ENCODE measurements around the gene FCHSD2. TPM values are rescaled to one million over a fixed set of nuclear protein-coding genes. Genes with fewer than 3 reads are reported as not detected.

FCHSD2 gene
- total and polyA plus RNA-seq, 2 of the 8 experiments (the other 6 are each of a cell fraction or from before 2014, with no cell fraction given), result 4.1 to 7.8 TPM

GRCh38 chr11:72901374-72901773 is 240.7 kb downstream of the FCHSD2 start:
- no peak for FAIRE-seq
- Histone ChIP-seq H3K27me3 (replicated peaks in 1 of 4; ENCODE audit: control insufficient read depth in 3 of 4, extremely low read depth in 1 of 4, insufficient read depth in 3 of 4, low read length in 3 of 4) (no peaks in the 10 kb centered on the region), H4K20me1 (replicated peaks in 1 of 2; ENCODE audit: control insufficient read depth in 1 of 2, insufficient read depth in 2 of 2, low read length in 2 of 2) (no peaks in the 10 kb centered on the region), H3K23ac (ENCODE audit: insufficient read length) (no peak overlapping the region), H3K27ac (ENCODE audit: low read depth, low read length) (no peak overlapping the region), H3K79me1 (ENCODE audit: low read depth, low read length) (no peaks in the 10 kb centered on the region), H2BK20ac (ENCODE audit: low read length) (no peak overlapping the region), H3K9me3 (ENCODE audit: insufficient read depth in 2 of 2, low read depth in 1 of 2, low read length in 1 of 2) (no peaks in the 10 kb centered on the region; a peak in 1 of 4 replicates), H2AFZ (ENCODE audit: low read length) (no peak overlapping the region), H3K4me2 (ENCODE audit: insufficient read depth in 1 of 2, low read depth in 2 of 2, low read length in 2 of 2) (no peak overlapping the region), H2BK12ac (ENCODE audit: low read depth, low read length) (no peak overlapping the region), H3K18ac (ENCODE audit: extremely low read depth, low read length) (no peak overlapping the region), H3K36me3 (ENCODE audit: control insufficient read depth in 2 of 4, insufficient read depth in 4 of 4, low read length in 3 of 4) (no peaks in the 10 kb centered on the region), H3K4me1 (replicated peaks in 1 of 4; ENCODE audit: control insufficient read depth in 3 of 4, insufficient read depth in 4 of 4, low read length in 3 of 4) (peaks cover 0 to 8% (median 1%) of the 10 kb centered on the region in 4 experiments; a peak in 2 of 7 replicates), H4K8ac (ENCODE audit: extremely low read depth, insufficient read depth, low read length) (no peak overlapping the region), H3K79me2 (ENCODE audit: control insufficient read depth in 1 of 2, insufficient read depth in 2 of 2, low read length in 2 of 2) (no peaks in the 10 kb centered on the region), H2BK120ac (replicated peaks; ENCODE audit: low read depth, low read length) (no peak overlapping the region), H3K4ac (replicated peaks; ENCODE audit: insufficient read length, low read depth, low read length) (no peak overlapping the region), H3K4me3 (ENCODE audit: extremely low read depth in 1 of 4, insufficient read depth in 2 of 4, low read depth in 3 of 4, low read length in 4 of 4) (no peak overlapping the region), H4K91ac (replicated peaks; ENCODE audit: insufficient read length, low read length) (no peak overlapping the region), H3K9ac (replicated peaks in 1 of 4; ENCODE audit: extremely low read depth in 1 of 4, low read depth in 3 of 4, low read length in 3 of 4) (no peak overlapping the region), H4K5ac (ENCODE audit: insufficient read length, low read depth, low read length) (no peak overlapping the region), H3K14ac (ENCODE audit: insufficient read length) (no peak overlapping the region), H3K23me2 (ENCODE audit: low read depth, low read length) (no peaks in the 10 kb centered on the region), H2AK5ac (ENCODE audit: low read depth, low read length) (no peak overlapping the region), H2BK5ac (ENCODE audit: low read depth, low read length) (no peak overlapping the region), H2BK15ac (ENCODE audit: low read length) (no peak overlapping the region), H3K56ac (replicated peaks; ENCODE audit: insufficient read length, low read depth, low read length) (no peak overlapping the region)
- ChIA-PET CTCF (ENCODE audit: partially characterized antibody) (interaction anchor here (0.5 to 1.6 kb wide), 2 partner anchors 79 to 278 kb away, joined by 3 to 5 read pairs; no protein-coding TSS in a partner anchor), POLR2A (ENCODE audit: partially characterized antibody) (no interaction called here)
- DNase-seq (ENCODE audit: low read depth in 1 of 2, low spot score in 2 of 2), result no peak
- TF ChIP-seq CBX8 (IDR thresholded peaks at IDR 0.05; ENCODE audit: borderline replicate concordance, low read depth, low read length) (no peak), GTF2F1 (IDR thresholded peaks at IDR 0.05; ENCODE audit: borderline replicate concordance, low read depth, low read length) (no peak), BACH1 (IDR thresholded peaks at IDR 0.05; ENCODE audit: low read length) (no peak), KDM5A (IDR thresholded peaks at IDR 0.05; ENCODE audit: low read length) (no peak)
